H9 (cell line): Measurements from ENCODE around the gene NHS. TPM values are rescaled to one million over a fixed set of nuclear protein-coding genes. Genes with fewer than 3 reads are reported as not detected.
A peak's percentile ranks its signal among the peaks of the same experiment; 100 is the strongest.

Source experiments
- DNase-seq: peaks from one replicate; pipeline ENCODE4 v3.0.0-alpha.2; 2017
- H2AFZ ChIP-seq: one replicate; pipeline ENCODE4 v1.6.1; 2013; ENCODE audit warnings: mild to moderate bottlenecking, low read length, control low read depth, moderate library complexity
- H2AK5ac ChIP-seq: 2 replicates; pipeline ENCODE4 v1.6.1; 2013; ENCODE audit warnings: low read length, control low read depth, mixed read lengths; ENCODE audit not compliant: insufficient read length
- H2BK120ac ChIP-seq: one replicate; pipeline ENCODE4 v1.6.1; 2013; ENCODE audit warnings: low read depth, mild to moderate bottlenecking, low read length, control low read depth, inconsistent platforms; ENCODE audit not compliant: poor library complexity, severe bottlenecking
- H2BK12ac ChIP-seq: 2 replicates; pipeline ENCODE4 v1.6.1; 2013; ENCODE audit warnings: low read length, control low read depth, mixed read lengths, low read depth; ENCODE audit not compliant: insufficient read length
- H2BK15ac ChIP-seq: 2 replicates; pipeline ENCODE4 v1.6.1; 2013; ENCODE audit warnings: low read depth, low read length, control low read depth
- H2BK20ac ChIP-seq: one replicate; pipeline ENCODE4 v1.6.1; 2013; ENCODE audit warnings: low read depth, mild to moderate bottlenecking, low read length, control low read depth, inconsistent platforms; ENCODE audit not compliant: poor library complexity, severe bottlenecking
- H2BK5ac ChIP-seq: 2 replicates; pipeline ENCODE4 v1.6.1; 2013; ENCODE audit warnings: low read length, control low read depth, mixed read lengths; ENCODE audit not compliant: insufficient read length
- H3K14ac ChIP-seq: 2 replicates; pipeline ENCODE4 v1.6.1; 2013; ENCODE audit warnings: low read length, control low read depth; ENCODE audit not compliant: insufficient read depth
- H3K18ac ChIP-seq: 2 replicates; pipeline ENCODE4 v1.6.1; 2013; ENCODE audit warnings: low read depth, mild to moderate bottlenecking, mixed read lengths, low read length, control low read depth; ENCODE audit not compliant: insufficient read length
- H3K23ac ChIP-seq: 2 replicates; pipeline ENCODE4 v1.6.1; 2013; ENCODE audit warnings: low read length, control low read depth, mixed read lengths, low read depth; ENCODE audit not compliant: insufficient read length
- H3K23me2 ChIP-seq: 2 replicates; pipeline ENCODE4 v1.6.1; 2013; ENCODE audit warnings: low read depth, mild to moderate bottlenecking, mixed read lengths, low read length, control low read depth; ENCODE audit not compliant: insufficient read length, poor library complexity, severe bottlenecking
- H3K27ac ChIP-seq: 2 replicates; pipeline ENCODE4 v1.5.1; 2013; ENCODE audit warnings: low read length, control low read depth, mixed read lengths, low read depth; ENCODE audit not compliant: insufficient read length
- H3K27me3 ChIP-seq: 2 replicates; pipeline ENCODE4 v1.6.1; 2013; ENCODE audit warnings: low read length, control low read depth, inconsistent platforms; ENCODE audit not compliant: insufficient read depth
- H3K4ac ChIP-seq: 2 replicates; pipeline ENCODE4 v1.6.1; 2013; ENCODE audit warnings: low read depth, mild to moderate bottlenecking, control low read depth, inconsistent platforms, low read length, moderate library complexity
- H3K4me1 ChIP-seq: 2 replicates; pipeline ENCODE4 v1.6.1; 2013; ENCODE audit warnings: low read length, control low read depth, inconsistent platforms; ENCODE audit not compliant: insufficient read depth
- H3K4me2 ChIP-seq: 2 replicates; pipeline ENCODE4 v1.6.1; 2013; ENCODE audit warnings: low read length, control low read depth, mixed read lengths; ENCODE audit not compliant: insufficient read length, insufficient read depth
- H3K56ac ChIP-seq: 2 replicates; pipeline ENCODE4 v1.6.1; 2013; ENCODE audit warnings: low read depth, mild to moderate bottlenecking, mixed read lengths, low read length, control low read depth; ENCODE audit not compliant: insufficient read length
- H3K79me1 ChIP-seq: 2 replicates; pipeline ENCODE4 v1.6.1; 2013; ENCODE audit warnings: low read depth, mild to moderate bottlenecking, moderate library complexity, low read length, control low read depth, inconsistent platforms; ENCODE audit not compliant: insufficient read depth, poor library complexity, severe bottlenecking
- H3K79me2 ChIP-seq: 2 replicates; pipeline ENCODE4 v1.6.1; 2013; ENCODE audit warnings: low read length, control low read depth, inconsistent platforms; ENCODE audit not compliant: insufficient read depth
- H3K9ac ChIP-seq: 2 replicates; pipeline ENCODE4 v1.6.1; 2013; ENCODE audit warnings: low read length, control low read depth, mixed read lengths; ENCODE audit not compliant: insufficient read length; ENCODE audit errors: extremely low read depth
- H3K9me3 ChIP-seq: one replicate; pipeline ENCODE4 v1.6.1; 2013; ENCODE audit warnings: low read depth, low read length, inconsistent platforms; ENCODE audit not compliant: control insufficient read depth
- H3T11ph ChIP-seq: one replicate; pipeline ENCODE4 v1.6.1; 2013; ENCODE audit warnings: mild to moderate bottlenecking, low read length, control low read depth, inconsistent platforms
- H4K20me1 ChIP-seq: one replicate; pipeline ENCODE4 v1.6.1; 2013; ENCODE audit not compliant: control insufficient read depth, insufficient read length, insufficient read depth
- H4K5ac ChIP-seq: 2 replicates; pipeline ENCODE4 v1.6.1; 2013; ENCODE audit warnings: low read depth, mild to moderate bottlenecking, mixed read lengths, low read length, control low read depth; ENCODE audit not compliant: insufficient read length
- H4K8ac ChIP-seq: replicated peaks from 2 replicates; pipeline ENCODE4 v1.6.1; 2013; ENCODE audit warnings: low read length, control low read depth, mixed read lengths, low read depth; ENCODE audit not compliant: insufficient read length
- H4K91ac ChIP-seq: 2 replicates; pipeline ENCODE4 v1.6.1; 2013; ENCODE audit warnings: low read depth, mild to moderate bottlenecking, moderate library complexity, mixed read lengths, low read length, control low read depth; ENCODE audit not compliant: insufficient read length
- H3K27ac Mint-ChIP-seq, 3 experiments: 2 replicates in 2 of 3; 3 replicates in 1 of 3; pipeline ENCODE4 v1.8.0; 2020 to 2021; ENCODE audit warnings: mixed read lengths in 3 of 3, mild to moderate bottlenecking in 1 of 3, moderate library complexity in 1 of 3
- H3K27me3 Mint-ChIP-seq: 2 replicates; pipeline ENCODE4 v1.8.0; 2021; ENCODE audit warnings: low read depth, mild to moderate bottlenecking, moderate library complexity, mixed read lengths
- H3K36me3 Mint-ChIP-seq, 3 experiments: 2 replicates in 2 of 3; 3 replicates in 1 of 3; pipeline ENCODE4 v1.8.0; 2020 to 2021; ENCODE audit warnings: low read depth in 3 of 3, mixed read lengths in 3 of 3; ENCODE audit not compliant: insufficient read depth in 1 of 3
- H3K4me1 Mint-ChIP-seq, 2 experiments: 2 replicates each; pipeline ENCODE4 v1.8.0; 2020; ENCODE audit warnings: mixed read lengths in 2 of 2
- H3K4me3 Mint-ChIP-seq, 2 experiments: 2 replicates in 1 of 2; 3 replicates in 1 of 2; pipeline ENCODE4 v1.8.0; 2020 to 2021; ENCODE audit warnings: mild to moderate bottlenecking in 2 of 2, mixed read lengths in 2 of 2, moderate library complexity in 1 of 2
- H3K9me3 Mint-ChIP-seq, 2 experiments: 2 replicates in 1 of 2; 3 replicates in 1 of 2; pipeline ENCODE4 v1.8.0; 2020; ENCODE audit warnings: mild to moderate bottlenecking in 2 of 2, mixed read lengths in 2 of 2, moderate library complexity in 1 of 2
- WGBS: extraction: QIAGEN DNeasy Blood & Tissue Kit; methylation state at CpG from one replicate; pipeline ENCODE4 v1.1.7; 2013; ENCODE audit warnings: missing lambda C conversion rate, low lambda C conversion rate, mixed read lengths; ENCODE audit not compliant: insufficient read length; ENCODE audit errors: extremely low coverage; 5-methylcytosine and 5-hydroxymethylcytosine counted together
- total RNA-seq: library from RNA; stranded (reverse); gene quantifications from 2 replicates; pipeline ENCODE4 v1.2.1, GENCODE V29; 2021
- TF ChIP-seq, protein P1 (sequence below): fragments of 200-600 bp; sonication (generic); conservative IDR thresholded peaks from 3 replicates; pipeline ENCODE4 v1.8.0; 2021; ENCODE audit warnings: antibody characterized with exemption, mild to moderate bottlenecking

The NHS gene
- total RNA-seq, 1 experiment from 2014 or later, result 8.7 TPM

DNA sequence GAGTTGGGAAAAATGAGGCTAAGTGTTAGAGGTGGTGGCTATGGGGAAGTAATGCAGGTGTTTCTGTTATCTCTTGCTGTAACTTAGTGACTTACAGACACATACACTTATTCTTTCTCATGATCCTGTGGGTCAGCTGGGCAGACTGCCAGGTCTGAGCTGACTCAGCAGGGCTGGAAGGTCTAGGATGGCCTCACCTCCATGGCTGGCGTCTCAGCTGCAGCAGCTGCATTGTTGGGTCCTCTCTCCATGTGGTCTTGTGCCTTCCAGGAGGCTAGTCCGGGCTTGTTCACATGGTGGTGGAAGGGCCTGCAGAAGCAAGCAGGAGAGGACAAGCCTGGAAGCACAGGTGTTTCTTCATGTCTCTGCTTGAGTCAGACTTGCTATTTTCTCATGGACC lies 172.7 kb downstream of the NHS start:
- no peak overlapping the region for H2BK20ac ChIP-seq
- H3K27me3 ChIP-seq, result no peaks in the 10 kb centered on the region
- no peak overlapping the region for H2BK15ac ChIP-seq
- H3K18ac ChIP-seq, result no peak overlapping the region
- H4K91ac ChIP-seq, result no peak overlapping the region
- peak overlapping the region in 1 of 3 experiments; percentile 70; a peak in 2 of 7 replicates for H3K27ac Mint-ChIP-seq
- H2BK12ac ChIP-seq, result no peak overlapping the region
- H3K79me1 ChIP-seq, result no peaks in the 10 kb centered on the region
- peaks cover 8% of the 10 kb centered on the region; the same call in 1 of the 2 replicates for H3K4me1 ChIP-seq
- H3K4ac ChIP-seq, result no peak overlapping the region
- no peaks in the 10 kb centered on the region for H3K9me3 ChIP-seq
- no peak overlapping the region for H3K9ac ChIP-seq
- no peak overlapping the region for H4K8ac ChIP-seq
- H2BK120ac ChIP-seq, result no peak overlapping the region
- H3K4me1 Mint-ChIP-seq, result peaks cover 72 to 75% of the 10 kb centered on the region in 2 experiments
- H3K79me2 ChIP-seq, result no peaks in the 10 kb centered on the region
- no peak overlapping the region for H3K56ac ChIP-seq
- no peak overlapping the region for H3K27ac ChIP-seq
- H3K14ac ChIP-seq, result no peak overlapping the region
- no peak overlapping the region for H2BK5ac ChIP-seq
- H3K9me3 Mint-ChIP-seq, result no peaks in the 10 kb centered on the region
- no peak overlapping the region for H3K23ac ChIP-seq
- no peak overlapping the region for H2AFZ ChIP-seq
- no peak overlapping the region for H3K4me2 ChIP-seq
- no peak overlapping the region for H4K5ac ChIP-seq
- no CpG with 5 or more reads among the region's 2 CpGs for WGBS
- H2AK5ac ChIP-seq, result no peak overlapping the region
- TF ChIP-seq, protein P1, sequence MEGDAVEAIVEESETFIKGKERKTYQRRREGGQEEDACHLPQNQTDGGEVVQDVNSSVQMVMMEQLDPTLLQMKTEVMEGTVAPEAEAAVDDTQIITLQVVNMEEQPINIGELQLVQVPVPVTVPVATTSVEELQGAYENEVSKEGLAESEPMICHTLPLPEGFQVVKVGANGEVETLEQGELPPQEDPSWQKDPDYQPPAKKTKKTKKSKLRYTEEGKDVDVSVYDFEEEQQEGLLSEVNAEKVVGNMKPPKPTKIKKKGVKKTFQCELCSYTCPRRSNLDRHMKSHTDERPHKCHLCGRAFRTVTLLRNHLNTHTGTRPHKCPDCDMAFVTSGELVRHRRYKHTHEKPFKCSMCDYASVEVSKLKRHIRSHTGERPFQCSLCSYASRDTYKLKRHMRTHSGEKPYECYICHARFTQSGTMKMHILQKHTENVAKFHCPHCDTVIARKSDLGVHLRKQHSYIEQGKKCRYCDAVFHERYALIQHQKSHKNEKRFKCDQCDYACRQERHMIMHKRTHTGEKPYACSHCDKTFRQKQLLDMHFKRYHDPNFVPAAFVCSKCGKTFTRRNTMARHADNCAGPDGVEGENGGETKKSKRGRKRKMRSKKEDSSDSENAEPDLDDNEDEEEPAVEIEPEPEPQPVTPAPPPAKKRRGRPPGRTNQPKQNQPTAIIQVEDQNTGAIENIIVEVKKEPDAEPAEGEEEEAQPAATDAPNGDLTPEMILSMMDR, result no peak
- no peak for DNase-seq
- H3T11ph ChIP-seq, result no peak overlapping the region
- no peaks in the 10 kb centered on the region for H4K20me1 ChIP-seq
- no peak overlapping the region for H3K4me3 Mint-ChIP-seq
- no peaks in the 10 kb centered on the region for H3K23me2 ChIP-seq
- H3K36me3 Mint-ChIP-seq, result no peaks in the 10 kb centered on the region; a peak in 1 of 7 replicates
- no peaks in the 10 kb centered on the region for H3K27me3 Mint-ChIP-seq
